BLaER1 treated with 17β-estradiol and CSF1 and Interleukin-3, amounts not matched to agents 10 nM and 100 nM (cell line): Measurements from ENCODE around the gene FAM89A.

Experiments used
- H3K27ac ChIP-seq, 11 experiments: shearing (Covaris generic); formaldehyde crosslinking; 2 replicates each; pipeline ENCODE4 v1.8.1; 2022
- H3K27me3 ChIP-seq, 11 experiments: shearing (Covaris generic); formaldehyde crosslinking; 2 replicates each; pipeline ENCODE4 v1.8.1; 2022
- H3K36me3 ChIP-seq, 11 experiments: shearing (Covaris generic); formaldehyde crosslinking; 2 replicates each; pipeline ENCODE4 v1.8.1; 2022
- H3K4me1 ChIP-seq, 10 experiments: shearing (Covaris generic); formaldehyde crosslinking; 2 replicates each; pipeline ENCODE4 v1.8.1; 2022
- H3K4me2 ChIP-seq, 11 experiments: shearing (Covaris generic); formaldehyde crosslinking; 2 replicates each; pipeline ENCODE4 v1.8.1; 2022
- H3K4me3 ChIP-seq, 10 experiments: shearing (Covaris generic); formaldehyde crosslinking; 2 replicates each; pipeline ENCODE4 v1.8.1; 2022
- H3K9ac ChIP-seq, 11 experiments: shearing (Covaris generic); formaldehyde crosslinking; 2 replicates each; pipeline ENCODE4 v1.8.1; 2022
- H3K9me3 ChIP-seq, 11 experiments: shearing (Covaris generic); formaldehyde crosslinking; replicated peaks in 1 of 11; 2 replicates each; pipeline ENCODE4 v1.8.1; 2022
- H4K20me1 ChIP-seq, 11 experiments: shearing (Covaris generic); formaldehyde crosslinking; 2 replicates each; pipeline ENCODE4 v1.8.1; 2022
- Cebpa-rat ChIP-seq, 11 experiments: shearing (Covaris generic); IDR thresholded peaks; 2 replicates each; pipeline ENCODE4 v1.8.1; 2022

The FAM89A gene

GRCh38 chr1:231040019-231040799 lies at the start of gene FAM89A:
FAM89A (minus strand) TSS chr1:231040254; CDS start chr1:231040211, 43 bp downstream.
- Histone ChIP-seq H3K4me3 (peak within 1 kb of the TSS; percentile 75 to 93 (median 86)), H4K20me1 (peaks cover 0 to 43% (median 0%) of the 10 kb centered on the region in 11 experiments; a peak in 11 of 22 replicates), H3K4me2 (peak within 1 kb of the TSS; percentile 85 to 98 (median 94)), H3K27me3 (peaks cover 4 to 40% (median 32%) of the 10 kb centered on the region in 11 experiments; a peak in 21 of 22 replicates), H3K27ac (peak within 1 kb of the TSS; percentile 66 to 87 (median 76); a peak in 21 of 22 replicates), H3K36me3 (peaks cover 0 to 5% (median 0%) of the 10 kb centered on the region in 11 experiments; a peak in 2 of 22 replicates), H3K9ac (peak within 1 kb of the TSS; percentile 79 to 90 (median 88)), H3K9me3 (peaks cover 11 to 21% (median 18%) of the 10 kb centered on the region in 11 experiments), H3K4me1 (peaks cover 43 to 51% (median 49%) of the 10 kb centered on the region in 10 experiments)
- TF ChIP-seq Cebpa-rat (IDR thresholded peaks at IDR 0.05): no peak

GRCh38 chr1:231084353-231084752 lies 44.3 kb upstream of the FAM89A start:
- Histone ChIP-seq H3K27me3 (no peaks in the 10 kb centered on the region), H3K36me3 (no peaks in the 10 kb centered on the region), H3K9ac (no peak overlapping the region), H4K20me1 (no peaks in the 10 kb centered on the region), H3K9me3 (no peaks in the 10 kb centered on the region), H3K4me2 (no peak overlapping the region), H3K27ac (no peak overlapping the region), H3K4me3 (no peak overlapping the region), H3K4me1 (no peaks in the 10 kb centered on the region)
- TF ChIP-seq Cebpa-rat (IDR thresholded peaks at IDR 0.05): no peak

GRCh38 chr1:231079163-231079562 lies 39.1 kb upstream of the FAM89A start:
- no peak for TF ChIP-seq Cebpa-rat (IDR thresholded peaks at IDR 0.05)
- H3K9ac ChIP-seq: no peak overlapping the region
- no peaks in the 10 kb centered on the region for H4K20me1 ChIP-seq
- no peaks in the 10 kb centered on the region for H3K4me1 ChIP-seq
- no peaks in the 10 kb centered on the region for H3K27me3 ChIP-seq
- no peaks in the 10 kb centered on the region for H3K36me3 ChIP-seq
- H3K4me3 ChIP-seq: no peak overlapping the region
- no peaks in the 10 kb centered on the region for H3K9me3 ChIP-seq
- H3K4me2 ChIP-seq: no peak overlapping the region
- no peak overlapping the region for H3K27ac ChIP-seq

- H3K4me2 ChIP-seq: no peak overlapping the region
- H3K4me3 ChIP-seq: no peak overlapping the region
- no peak overlapping the region for H3K27ac ChIP-seq
- H3K9me3 ChIP-seq: no peaks in the 10 kb centered on the region
- H3K27me3 ChIP-seq: no peaks in the 10 kb centered on the region
- H3K36me3 ChIP-seq: no peaks in the 10 kb centered on the region
- no peak overlapping the region for H3K9ac ChIP-seq
- no peaks in the 10 kb centered on the region for H4K20me1 ChIP-seq
- TF ChIP-seq Cebpa-rat (IDR thresholded peaks at IDR 0.05): no peak
- no peaks in the 10 kb centered on the region for H3K4me1 ChIP-seq
Observed at GRCh38 chr1:231078250-231078649, 38.2 kb upstream of the FAM89A start.

GRCh38 chr1:231076802-231077201 lies 36.7 kb upstream of the FAM89A start:
- TF ChIP-seq Cebpa-rat (IDR thresholded peaks at IDR 0.05): no peak
- Histone ChIP-seq H3K4me1 (no peaks in the 10 kb centered on the region), H3K27ac (no peak overlapping the region), H3K36me3 (no peaks in the 10 kb centered on the region), H3K4me2 (no peak overlapping the region), H3K4me3 (no peak overlapping the region), H3K9ac (no peak overlapping the region), H4K20me1 (no peaks in the 10 kb centered on the region), H3K27me3 (no peaks in the 10 kb centered on the region), H3K9me3 (no peaks in the 10 kb centered on the region)

- H4K20me1 ChIP-seq: no peaks in the 10 kb centered on the region
- no peak overlapping the region for H3K4me3 ChIP-seq
- no peak for TF ChIP-seq Cebpa-rat (IDR thresholded peaks at IDR 0.05)
- H3K27ac ChIP-seq: no peak overlapping the region
- no peaks in the 10 kb centered on the region for H3K36me3 ChIP-seq
- H3K27me3 ChIP-seq: no peaks in the 10 kb centered on the region
- H3K9me3 ChIP-seq: no peaks in the 10 kb centered on the region
- H3K9ac ChIP-seq: no peak overlapping the region
- no peak overlapping the region for H3K4me2 ChIP-seq
- 0 out of 20 replicates have a peak, but pooled peaks cover 0 to 4% (median 0%) of the 10 kb centered on the region in 10 experiments for H3K4me1 ChIP-seq
Observed at GRCh38 chr1:231075497-231075896, 35.4 kb upstream of the FAM89A start.

GRCh38 chr1:231075020-231075419 lies 35.0 kb upstream of the FAM89A start:
- 0 out of 20 replicates have a peak, but pooled peaks cover 0 to 4% (median 0%) of the 10 kb centered on the region in 10 experiments for H3K4me1 ChIP-seq
- H3K9me3 ChIP-seq: no peaks in the 10 kb centered on the region
- no peaks in the 10 kb centered on the region for H4K20me1 ChIP-seq
- H3K4me2 ChIP-seq: no peak overlapping the region
- H3K9ac ChIP-seq: no peak overlapping the region
- H3K27ac ChIP-seq: no peak overlapping the region
- H3K4me3 ChIP-seq: no peak overlapping the region
- H3K27me3 ChIP-seq: no peaks in the 10 kb centered on the region
- no peak for TF ChIP-seq Cebpa-rat (IDR thresholded peaks at IDR 0.05)
- H3K36me3 ChIP-seq: no peaks in the 10 kb centered on the region

GRCh38 chr1:231074046-231074445 lies 34.0 kb upstream of the FAM89A start:
- Histone ChIP-seq H3K36me3 (no peaks in the 10 kb centered on the region), H3K27ac (no peak overlapping the region), H3K4me2 (no peak overlapping the region), H3K27me3 (no peaks in the 10 kb centered on the region), H4K20me1 (no peaks in the 10 kb centered on the region), H3K4me3 (no peak overlapping the region), H3K9me3 (no peaks in the 10 kb centered on the region), H3K9ac (no peak overlapping the region), H3K4me1 (0 out of 20 replicates have a peak, but pooled peaks cover 0 to 4% (median 0%) of the 10 kb centered on the region in 10 experiments)
- TF ChIP-seq Cebpa-rat (IDR thresholded peaks at IDR 0.05): no peak

- no peak overlapping the region for H3K4me2 ChIP-seq
- TF ChIP-seq Cebpa-rat (IDR thresholded peaks at IDR 0.05): no peak
- H3K36me3 ChIP-seq: no peaks in the 10 kb centered on the region
- no peaks in the 10 kb centered on the region for H3K27me3 ChIP-seq
- no peak overlapping the region for H3K27ac ChIP-seq
- H3K9ac ChIP-seq: no peak overlapping the region
- no peaks in the 10 kb centered on the region for H3K9me3 ChIP-seq
- no peaks in the 10 kb centered on the region for H4K20me1 ChIP-seq
- H3K4me1 ChIP-seq: 0 out of 20 replicates have a peak, but pooled peaks cover 0 to 4% (median 0%) of the 10 kb centered on the region in 10 experiments
- H3K4me3 ChIP-seq: no peak overlapping the region
Observed at GRCh38 chr1:231073331-231073730, 33.3 kb upstream of the FAM89A start.
